Fibroblast of the conjunctiva (primary cell): ENCODE measurements around the gene KBTBD13.

Source experiments
- DNase-seq: peaks from one replicate; pipeline ENCODE4 v3.0.0-alpha.2; 2010; ENCODE audit warnings: low read depth

The KBTBD13 gene

DNA sequence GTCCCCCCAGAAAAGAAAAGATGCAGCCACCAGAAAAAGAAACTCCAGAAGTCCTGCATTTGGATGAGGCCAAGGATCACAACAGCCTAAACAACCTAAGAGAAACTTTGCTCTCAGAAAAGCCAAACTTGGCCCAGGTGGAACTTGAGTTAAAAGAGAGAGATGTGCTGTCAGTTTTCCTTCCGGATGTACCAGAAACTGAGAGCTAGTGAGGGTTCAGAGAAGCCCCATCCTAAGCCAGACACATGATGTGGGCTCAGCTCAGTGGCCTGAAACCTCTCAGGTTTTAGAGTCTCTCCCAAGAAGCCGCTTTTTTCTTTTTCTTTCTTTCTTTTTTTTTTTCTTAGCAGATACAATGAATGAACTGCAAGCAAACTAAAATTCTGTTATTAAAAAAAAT, 23.6 kb upstream of the KBTBD13 start:
- DNase-seq = no peak

DNA sequence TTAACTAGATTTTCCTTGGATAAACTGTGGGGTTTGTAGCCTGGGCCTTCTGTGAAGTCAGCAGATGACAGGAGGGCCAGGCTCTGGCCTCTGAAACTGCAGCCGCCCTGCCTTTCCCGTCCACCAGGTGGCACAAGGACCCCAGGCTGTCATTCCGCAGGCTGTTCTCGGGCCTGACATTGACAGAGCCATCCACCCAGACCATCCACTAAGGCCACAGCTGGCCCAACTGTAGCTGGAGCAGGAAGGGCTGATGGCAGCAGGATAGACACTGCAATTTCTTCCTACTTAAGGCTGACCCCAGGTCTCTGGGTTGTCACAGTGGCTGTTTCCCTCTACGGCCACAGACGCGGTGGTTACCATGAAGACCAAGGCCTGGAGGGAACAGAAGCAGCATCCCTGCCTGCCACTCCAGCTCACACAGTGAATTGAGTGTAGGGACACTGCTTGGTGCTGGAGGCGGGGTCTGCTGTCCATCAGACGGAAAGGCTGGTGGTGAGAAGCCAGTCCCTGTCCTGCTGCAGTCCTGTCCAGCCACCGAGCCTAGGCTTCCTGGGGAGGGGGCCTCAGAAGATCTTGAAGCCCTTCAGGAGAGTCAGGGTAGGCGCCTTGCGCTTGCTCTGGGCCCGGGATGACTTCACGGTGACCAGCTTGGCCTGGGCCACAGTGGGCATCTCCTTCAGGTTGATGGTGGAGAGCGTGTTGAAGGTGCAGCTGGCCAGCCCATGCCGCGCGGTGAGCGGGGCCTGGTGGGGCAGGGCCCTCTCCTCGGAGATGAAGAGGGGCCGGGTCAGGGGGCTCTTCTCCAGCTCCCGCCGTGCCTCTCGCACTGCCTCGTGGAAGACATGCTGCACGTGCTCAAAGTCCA, 22.0 kb upstream of the KBTBD13 start:
- no peak for DNase-seq

DNA sequence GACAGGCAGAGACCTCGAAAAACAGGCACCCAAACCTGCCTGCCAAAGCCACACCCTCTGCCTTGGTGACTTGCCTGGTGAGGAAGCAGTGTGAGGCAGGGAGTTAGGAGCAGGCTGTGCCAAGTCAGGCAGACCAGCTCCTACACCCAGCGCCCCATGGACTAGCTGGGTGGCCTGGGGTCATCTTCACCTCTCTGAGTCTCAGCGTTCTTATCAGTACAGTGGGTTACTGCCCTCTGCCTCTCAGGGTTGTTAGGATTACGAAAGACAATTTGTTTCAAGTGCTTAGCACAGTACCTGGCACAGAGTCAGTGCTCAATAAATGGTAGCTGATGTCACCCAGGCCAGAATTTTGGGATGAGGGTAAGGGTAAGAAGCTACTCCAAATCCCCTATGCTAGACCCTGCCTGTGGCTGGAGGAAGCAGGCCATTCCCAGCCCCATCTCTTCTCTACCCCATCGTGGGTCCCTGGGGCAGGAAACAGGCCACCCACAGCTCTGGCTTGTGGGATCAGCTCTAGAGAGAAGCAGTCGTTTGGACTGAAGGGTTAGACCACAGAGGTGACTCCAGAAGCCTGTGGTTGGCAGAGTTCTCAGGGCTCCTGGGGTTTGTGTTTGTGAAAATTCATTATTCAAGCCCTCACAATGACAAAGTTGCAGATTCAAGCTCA, 21.2 kb upstream of the KBTBD13 start:
- DNase-seq = no peak

DNA sequence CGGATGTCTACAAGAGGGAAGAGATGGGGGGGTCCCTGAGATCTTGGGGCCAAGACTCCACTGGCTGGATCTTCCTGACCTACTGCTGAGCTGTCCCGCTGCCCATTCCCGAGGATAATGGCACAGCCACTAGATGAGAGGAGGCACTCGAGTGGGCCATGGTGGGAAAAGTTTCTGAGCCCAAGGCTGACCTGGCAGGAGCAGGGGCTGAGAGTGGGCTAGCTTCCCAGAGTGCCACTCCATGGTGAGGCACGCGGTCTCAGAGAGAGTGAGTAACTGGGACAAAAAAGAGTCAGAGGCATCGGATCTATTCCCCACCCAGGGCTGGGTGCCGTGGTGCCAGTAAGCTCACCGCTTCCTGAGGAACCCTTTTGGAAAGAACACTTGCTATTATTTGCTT, 20.4 kb upstream of the KBTBD13 start:
- DNase-seq = no peak

DNA sequence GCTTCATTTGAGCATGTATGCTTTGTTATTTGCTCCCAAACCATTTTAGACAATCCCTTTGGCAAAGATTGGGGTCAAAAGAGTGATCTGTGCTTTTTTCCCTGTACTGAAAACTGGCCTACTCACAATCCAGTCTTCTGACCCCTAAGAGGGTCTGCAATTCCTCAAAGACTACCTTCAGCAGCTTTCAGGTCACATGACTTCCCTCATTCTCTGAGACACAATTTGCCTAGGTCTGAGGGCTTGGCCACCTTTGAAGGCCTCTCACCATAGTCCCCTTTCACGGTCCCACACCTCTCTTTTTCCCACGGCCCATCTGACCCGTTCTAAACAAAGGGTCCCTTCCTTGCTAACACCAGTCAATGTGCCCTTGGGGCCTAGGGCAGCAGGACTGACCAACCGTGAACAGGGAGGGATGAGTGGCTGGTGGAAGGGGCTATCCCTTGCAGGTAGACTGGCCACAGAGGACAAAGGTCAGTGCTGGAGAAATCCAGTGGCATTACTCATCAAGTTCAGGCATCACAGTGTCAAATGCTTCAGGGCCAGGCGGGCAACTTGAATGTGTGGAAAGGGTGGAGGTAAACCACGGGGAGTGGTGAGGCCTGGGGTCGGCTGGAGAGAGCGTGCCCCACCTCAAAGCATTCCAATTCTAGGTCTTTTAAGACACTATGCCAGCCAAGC, 19.5 kb upstream of the KBTBD13 start:
- no peak for DNase-seq

DNA sequence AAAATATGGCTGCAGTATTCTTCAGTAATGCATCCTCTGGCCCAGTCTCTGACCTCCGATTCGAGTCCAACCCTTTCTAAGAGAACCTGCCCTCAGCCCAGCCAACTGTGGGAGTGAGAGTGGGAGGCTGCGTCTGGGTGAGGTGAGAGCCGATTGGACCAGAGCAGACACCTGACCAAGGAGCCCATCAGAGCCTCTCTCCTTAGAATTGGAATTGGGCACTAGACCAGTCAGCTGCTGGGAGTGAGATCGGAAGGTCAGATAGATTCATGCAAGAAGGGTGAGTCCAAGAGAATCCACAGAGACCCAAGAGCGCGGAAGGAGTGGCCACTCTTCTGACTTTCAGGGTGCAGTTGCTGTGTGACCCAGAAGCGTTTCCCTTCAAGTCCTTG, 19.0 kb upstream of the KBTBD13 start:
- DNase-seq = no peak

DNA sequence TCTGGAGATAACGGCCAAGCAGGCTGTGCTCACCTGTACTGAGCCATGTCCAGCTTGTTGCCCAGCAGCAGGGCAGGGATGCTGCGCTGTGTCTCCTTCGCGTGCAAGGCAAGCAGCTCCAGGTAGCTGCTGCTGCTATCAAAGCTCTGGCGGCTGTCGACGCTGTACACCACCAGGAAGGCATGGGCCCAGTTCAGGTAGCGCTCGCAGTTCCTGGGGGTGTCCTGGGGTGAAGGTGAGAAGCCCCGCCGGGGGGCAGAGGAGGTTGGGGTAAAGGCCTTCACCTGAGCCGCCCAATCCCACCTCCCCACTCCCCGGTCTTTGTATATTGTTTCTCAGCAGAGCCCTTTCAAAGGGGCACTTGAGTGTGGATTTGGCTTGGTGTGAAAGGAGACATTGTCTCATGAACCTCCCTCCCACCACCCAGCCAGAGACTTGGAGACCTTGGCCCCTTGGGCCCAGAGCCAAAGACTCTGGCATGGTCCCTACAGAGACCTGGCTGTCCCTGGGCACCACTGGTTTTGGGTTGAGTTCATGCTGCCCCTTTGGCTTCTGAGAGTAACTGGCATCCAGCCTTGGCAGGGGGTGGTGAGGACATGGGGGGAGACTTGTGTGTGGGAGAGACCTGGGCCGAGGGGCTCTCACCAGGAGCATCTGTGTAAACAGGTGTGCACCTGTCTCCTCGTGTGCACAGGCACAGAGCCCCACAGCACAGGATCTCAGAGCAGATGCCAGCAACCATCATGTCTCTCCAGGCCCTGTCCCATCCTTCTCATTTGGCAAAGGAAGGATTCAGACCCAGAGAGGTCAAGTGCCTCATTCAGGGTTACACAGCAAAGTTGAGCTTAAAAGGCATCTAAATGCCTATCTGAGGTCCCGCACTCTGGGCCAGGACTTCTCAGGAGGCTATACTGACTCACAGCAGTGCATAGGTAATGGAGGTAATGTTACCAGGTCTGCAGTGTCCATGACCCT, 17.9 kb upstream of the KBTBD13 start:
- no peak for DNase-seq

DNA sequence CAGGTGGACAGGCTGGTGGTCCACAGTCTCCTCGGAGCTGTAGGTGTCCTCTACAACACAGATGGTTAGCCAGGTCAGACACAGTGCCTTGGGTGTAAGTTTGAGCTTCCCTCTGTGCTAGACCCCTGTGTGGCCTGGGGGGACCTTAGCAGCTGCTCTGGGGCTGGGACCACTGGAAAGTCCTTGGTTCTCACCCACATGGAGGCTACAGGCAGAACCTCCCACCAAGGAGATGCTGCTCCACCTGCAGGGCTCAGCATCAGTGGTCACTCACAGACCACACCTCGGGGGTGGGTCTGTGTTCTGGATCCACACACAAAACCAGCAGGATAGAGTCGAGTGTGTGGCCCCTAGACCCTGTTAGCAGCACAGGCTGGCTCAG, 17.2 kb upstream of the KBTBD13 start:
- no peak for DNase-seq

DNA sequence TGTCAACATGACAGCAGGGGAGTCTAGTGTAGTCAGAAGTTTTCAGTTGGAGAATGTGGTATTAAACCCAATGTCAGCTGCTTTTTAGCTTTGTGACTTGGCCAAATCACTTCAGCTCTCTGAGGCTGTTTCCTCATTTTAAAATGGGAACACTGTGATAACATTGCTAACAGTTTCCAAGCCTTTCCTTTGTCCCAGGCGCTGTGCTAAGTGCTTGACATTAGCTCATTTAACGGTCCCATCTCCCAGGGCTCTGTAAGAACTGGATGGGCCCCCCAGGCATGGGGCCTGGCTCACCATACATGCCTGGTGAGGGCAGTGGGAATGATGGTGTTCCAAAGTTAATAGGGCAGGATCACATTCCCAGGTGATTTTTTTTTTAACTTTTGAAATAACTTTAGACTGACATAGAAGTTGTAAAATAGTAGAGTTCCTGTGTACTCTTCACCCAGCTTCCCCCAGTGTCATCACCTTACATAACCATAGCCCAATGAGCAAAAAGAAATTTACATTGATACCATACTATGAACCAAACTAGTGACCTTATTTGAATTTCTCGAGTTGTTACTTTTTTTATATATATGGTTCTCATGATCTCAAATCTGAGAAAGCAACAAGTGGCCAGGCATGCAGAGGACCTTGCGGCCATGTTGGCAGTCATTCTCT, 16.5 kb upstream of the KBTBD13 start:
- DNase-seq = no peak

DNA sequence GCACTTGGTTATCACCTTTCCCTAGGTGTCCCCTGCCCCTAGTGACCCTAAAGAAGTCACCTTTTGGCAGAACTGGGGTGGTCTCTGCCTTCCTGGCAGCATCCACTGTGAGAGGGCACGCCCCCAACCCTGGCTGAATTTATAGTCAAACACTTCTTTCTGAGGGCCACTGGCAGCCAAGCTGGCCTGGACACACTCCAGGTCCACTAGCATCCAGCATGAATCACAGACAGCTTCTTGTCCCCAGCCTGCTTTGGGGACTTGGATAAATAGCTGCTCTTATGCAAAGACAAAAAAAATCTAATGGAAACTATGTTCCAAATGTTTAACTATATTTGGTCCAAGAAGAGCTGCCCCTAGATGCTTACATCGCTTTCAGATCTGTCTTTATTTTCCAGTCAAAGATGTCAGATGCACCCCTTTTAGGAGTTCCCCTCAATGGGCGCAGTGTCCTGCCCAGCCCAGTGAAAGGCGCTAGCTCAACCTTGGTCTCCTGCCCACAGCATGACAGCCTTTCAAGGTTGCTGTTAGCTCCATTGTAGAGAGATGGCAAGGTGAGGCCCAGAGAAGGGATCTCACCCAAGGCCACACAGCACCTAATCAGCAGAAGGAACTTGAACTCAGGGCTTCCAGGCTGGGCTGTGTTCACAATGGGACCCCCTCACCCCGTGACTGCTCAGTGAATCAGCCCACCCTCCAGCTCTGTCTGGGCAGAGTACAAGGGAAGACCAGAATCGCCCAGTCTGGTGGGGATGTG, 15.7 kb upstream of the KBTBD13 start:
- DNase-seq = no peak

DNA sequence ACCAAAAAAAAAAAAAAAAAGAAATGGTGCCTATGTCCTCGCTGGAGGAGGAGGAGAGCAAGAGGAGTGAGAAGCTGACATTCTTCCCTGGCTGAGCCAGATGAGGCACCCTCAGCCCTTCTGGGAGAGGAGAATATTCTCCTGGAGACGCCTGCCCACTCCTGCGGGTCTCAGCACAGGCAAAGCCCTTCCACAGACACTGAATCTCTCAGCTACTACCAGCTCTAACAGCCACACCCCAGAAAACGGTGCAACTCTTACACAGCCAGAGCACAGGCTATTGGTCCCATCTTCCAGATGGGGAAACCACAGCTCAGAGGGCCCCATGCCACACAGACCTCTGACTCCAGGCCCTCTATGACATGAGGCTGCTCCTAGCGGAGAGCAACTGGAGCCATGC, 14.5 kb upstream of the KBTBD13 start:
- DNase-seq = no peak

DNA sequence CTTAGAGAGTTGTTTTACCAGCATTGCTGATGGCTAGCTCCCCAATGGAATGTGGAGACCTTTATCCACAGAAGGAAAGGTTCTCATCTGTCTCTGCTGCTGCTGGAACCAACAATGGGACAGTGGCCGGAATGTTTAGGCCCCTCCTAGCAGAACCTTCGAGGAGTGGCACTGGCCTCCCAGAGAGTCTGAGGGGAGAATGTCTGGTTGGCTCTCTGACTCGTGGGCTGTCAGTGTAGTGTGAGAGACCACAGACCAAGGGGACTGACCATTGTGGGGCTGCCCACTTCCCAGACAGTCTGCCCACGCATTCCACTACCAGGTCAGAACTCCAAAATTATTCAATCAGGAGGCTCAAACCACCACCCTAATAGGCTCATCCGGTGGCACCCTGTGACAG, 13.8 kb upstream of the KBTBD13 start:
- DNase-seq = no peak

DNA sequence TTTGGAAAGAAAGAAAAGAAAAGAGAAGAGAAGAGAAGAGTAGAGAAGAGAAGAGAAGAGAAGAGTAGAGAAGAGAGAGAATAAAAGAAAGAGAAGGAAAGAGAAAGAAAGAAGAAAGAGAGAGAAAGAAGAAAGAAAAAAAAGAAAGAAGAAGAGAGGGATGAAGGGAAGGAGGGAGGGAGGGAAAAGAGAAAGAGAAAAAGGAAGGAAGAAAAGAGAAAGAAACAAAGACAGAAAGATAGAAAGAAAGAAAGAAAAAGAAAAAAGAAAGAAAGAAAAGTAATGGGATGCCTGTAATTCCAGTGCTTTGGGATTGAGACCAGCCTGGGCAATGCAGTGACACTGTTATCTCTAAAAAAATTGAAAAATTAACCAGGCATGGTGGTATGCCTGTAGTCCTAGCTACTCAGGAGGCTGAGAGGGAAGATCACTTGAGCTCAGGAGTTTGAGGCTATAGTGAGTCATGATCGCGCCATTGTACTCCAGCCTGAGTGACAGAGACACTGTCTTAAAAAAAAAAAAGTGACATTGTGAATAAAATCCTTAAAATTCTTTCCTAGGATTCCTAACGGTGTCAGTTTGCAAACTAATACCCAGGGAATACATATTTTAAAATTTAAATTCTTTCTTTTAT, 10.4 kb upstream of the KBTBD13 start:
- no peak for DNase-seq

DNA sequence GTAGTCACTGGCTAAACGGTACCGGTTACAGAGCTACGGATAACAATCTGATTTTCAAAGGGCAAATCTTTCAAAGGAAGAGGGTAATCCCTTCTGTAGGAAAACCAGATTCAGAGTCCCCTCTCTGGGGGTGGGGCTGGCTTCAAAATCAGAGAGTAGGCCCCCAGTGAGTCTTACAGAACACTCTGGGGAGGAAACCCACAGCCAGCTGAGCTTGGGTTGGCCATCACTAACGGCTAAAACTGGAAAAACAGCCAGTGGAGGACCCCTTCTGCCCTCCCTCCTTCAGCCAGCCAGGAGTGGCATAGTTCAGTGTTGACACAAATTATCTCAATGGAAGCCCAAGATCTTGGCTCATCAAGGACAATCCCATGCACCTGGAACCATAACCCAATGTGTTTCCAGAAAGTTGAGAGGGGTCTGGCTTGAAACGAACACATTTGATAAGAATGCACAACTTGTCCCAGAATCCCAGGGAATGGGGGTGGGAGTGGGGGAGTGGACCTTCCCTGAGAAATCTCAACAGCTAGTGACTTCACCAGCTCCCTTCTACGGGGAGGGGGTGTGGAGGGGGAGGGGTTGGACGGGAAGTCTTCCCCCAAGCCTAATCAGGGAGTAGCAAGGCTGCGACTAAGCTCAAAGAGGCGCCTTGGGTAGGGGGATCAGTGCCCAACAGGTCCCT, 9.8 kb upstream of the KBTBD13 start:
- DNase-seq = no peak

DNA sequence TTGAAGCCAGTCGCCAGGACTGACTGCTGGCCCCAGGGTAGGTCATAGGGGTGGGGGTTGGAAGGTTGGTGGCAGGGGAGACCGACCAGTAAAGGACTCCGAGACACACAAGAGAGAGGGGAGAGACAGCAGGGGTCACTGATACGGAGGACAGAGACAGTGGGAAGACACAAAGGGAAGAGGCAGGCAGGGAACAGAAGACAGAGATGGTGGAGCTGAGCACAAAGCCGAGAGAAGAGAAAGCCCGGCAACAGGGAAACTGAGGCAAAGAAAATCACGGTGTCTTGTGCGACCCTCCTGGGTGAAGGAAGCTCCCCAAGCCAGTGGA, 9.3 kb upstream of the KBTBD13 start:
- no peak for DNase-seq

DNA sequence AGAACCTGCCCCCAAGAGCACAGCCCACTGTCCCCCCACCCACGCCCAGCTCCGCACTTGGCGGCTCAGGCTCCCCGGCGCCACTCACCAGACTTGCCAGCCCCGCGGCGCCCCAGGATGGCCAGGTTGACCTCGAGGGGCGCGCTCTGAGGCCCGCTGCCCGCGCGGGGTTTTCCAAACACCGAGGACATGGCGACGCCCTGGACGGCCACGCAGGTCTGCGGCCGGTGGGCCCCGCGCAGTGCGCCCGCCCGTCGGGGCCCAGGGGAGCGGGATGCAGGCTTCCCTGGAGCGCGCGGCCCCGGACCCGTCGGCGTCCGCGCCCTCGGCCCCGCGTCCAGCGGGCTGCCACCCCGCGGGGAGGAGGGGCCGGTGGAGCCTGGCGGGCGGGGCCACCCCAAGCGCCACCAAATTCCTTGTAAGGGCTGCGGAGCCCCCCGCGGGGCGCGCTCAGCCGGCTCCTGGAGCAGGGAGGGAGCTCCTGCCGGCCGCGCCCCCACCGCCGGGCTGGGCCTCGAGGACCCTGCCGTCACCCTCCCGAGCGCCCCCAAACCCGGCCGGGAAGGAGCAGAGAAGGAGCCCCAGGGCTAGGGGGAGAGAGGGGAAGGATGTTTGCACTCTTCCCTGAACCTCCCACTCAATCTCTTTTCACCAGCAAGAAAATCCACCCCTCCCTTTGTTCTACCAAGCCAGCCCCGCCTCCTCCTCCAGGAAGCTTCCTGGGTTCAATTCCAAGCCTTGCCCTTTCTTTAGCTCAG, 8.7 kb upstream of the KBTBD13 start, which contains the start of gene RASL12:
Gene RASL12, minus strand, starts transcription at position 347 of the 758 bp plus-strand sequence. Its CDS starts 156 bp downstream, at position 191.
- no peak for DNase-seq

DNA sequence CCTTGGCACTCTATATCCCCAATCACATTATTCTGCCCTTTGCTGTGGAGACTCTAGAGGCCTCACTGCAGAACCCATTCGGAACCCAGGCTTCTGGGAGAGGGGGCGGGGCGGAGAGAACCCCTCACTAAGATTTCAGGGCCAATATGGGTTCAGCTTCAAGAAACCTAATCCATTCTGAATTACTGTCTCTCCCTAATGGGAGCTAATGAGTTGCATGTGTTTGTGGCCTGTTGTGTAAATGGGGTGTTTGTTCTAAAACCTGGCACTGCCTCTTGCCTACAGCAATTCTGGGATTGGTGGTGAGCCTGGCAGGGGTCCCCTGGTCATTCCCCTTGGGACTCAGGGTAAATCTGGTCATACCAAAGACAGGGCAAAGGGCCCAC, 8.2 kb upstream of the KBTBD13 start:
- no peak for DNase-seq

DNA sequence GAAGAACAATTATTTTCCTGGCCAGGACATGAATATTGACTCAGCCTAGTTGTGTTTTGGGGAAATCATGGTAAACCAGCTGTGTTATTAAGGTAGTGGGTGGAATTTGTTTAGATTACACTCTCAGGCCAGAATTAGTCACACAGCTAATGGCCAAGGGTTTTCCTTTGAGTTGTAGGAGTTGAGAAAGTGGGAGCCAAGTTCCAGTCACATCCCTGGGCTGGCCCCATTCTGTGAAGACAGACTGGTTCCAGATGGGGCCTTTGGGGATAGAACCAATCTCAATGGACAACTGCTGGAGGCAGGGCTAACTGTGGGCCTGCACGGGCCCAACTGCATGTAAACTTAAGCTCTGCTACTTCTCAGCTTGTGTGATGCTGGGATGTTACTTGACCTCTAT, 7.4 kb upstream of the KBTBD13 start:
- peak; percentile 77 for DNase-seq
